Measurements from ENCODE around the gene ACTR3. TPM values are rescaled to one million over a fixed set of nuclear protein-coding genes. Genes with fewer than 3 reads are reported as not detected.
A peak's percentile ranks its signal among the peaks of the same experiment; 100 is the strongest.

ACTR3 gene
- total and polyA plus RNA-seq, 10 of the 15 experiments (the other 5 are each of a cell fraction or from before 2014, with no cell fraction given) = 79.1 to 616 (median 471) TPM

- TF ChIP-seq ZNF592 (IDR thresholded peaks at IDR 0.05) = no peak
- no peak for TF ChIP-seq PAX8 (IDR thresholded peaks at IDR 0.05)
- TF ChIP-seq CTCF (IDR thresholded peaks at IDR 0.05 in 2 of 3, conservative IDR thresholded peaks at IDR 0.05 in 1 of 3; ENCODE audit: control insufficient read depth in 2 of 3, extremely low read depth in 1 of 3, insufficient read depth in 1 of 3, low read depth in 3 of 3, low read length in 3 of 3) = peak in 1 of 3 experiments; percentile 12; a peak in 1 of 6 replicates
Observed at GRCh38 chr2:113977660-113978523, 88.0 kb downstream of the ACTR3 start (continued).
